HG02884 (cell line): ENCODE data around the gene CASZ1.

ENCODE experiments used
- ATAC-seq: cut with Tn5 transposase; IDR thresholded peaks from one replicate; pipeline ENCODE4 v1.9.1; 2021; ENCODE audit warnings: mild to moderate bottlenecking, moderate library complexity; ENCODE audit not compliant: unreplicated experiment

CASZ1 gene

GRCh38 chr1:10756842-10757241 is 39.6 kb downstream of the CASZ1 start:
- ATAC-seq = no peak

- ATAC-seq = no peak
Measured at GRCh38 chr1:10755970-10756521, 40.4 kb downstream of the CASZ1 start.

- no peak for ATAC-seq
Measured at GRCh38 chr1:10754568-10755329, 41.7 kb downstream of the CASZ1 start.

GRCh38 chr1:10753299-10753698 is 43.1 kb downstream of the CASZ1 start:
- ATAC-seq = no peak

- no peak for ATAC-seq
Measured at GRCh38 chr1:10751561-10752085, 44.8 kb downstream of the CASZ1 start.

- ATAC-seq = no peak
Measured at GRCh38 chr1:10751160-10751559, 45.3 kb downstream of the CASZ1 start.

GRCh38 chr1:10745886-10746455 is 50.5 kb downstream of the CASZ1 start:
- no peak for ATAC-seq

- no peak for ATAC-seq
Measured at GRCh38 chr1:10745383-10745782, 51.1 kb downstream of the CASZ1 start.

- no peak for ATAC-seq
Measured at GRCh38 chr1:10744654-10745238, 51.7 kb downstream of the CASZ1 start.

GRCh38 chr1:10744029-10744428 is 52.4 kb downstream of the CASZ1 start:
- ATAC-seq = no peak

- ATAC-seq = no peak
Measured at GRCh38 chr1:10741696-10742095, 54.8 kb downstream of the CASZ1 start.

- ATAC-seq = no peak
Measured at GRCh38 chr1:10740123-10740522, 56.3 kb downstream of the CASZ1 start.

- ATAC-seq = no peak
Measured at GRCh38 chr1:10739589-10739988, 56.9 kb downstream of the CASZ1 start.

GRCh38 chr1:10738061-10739058 is 58.1 kb downstream of the CASZ1 start:
- ATAC-seq = no peak

- ATAC-seq = no peak
Measured at GRCh38 chr1:10737651-10738050, 58.8 kb downstream of the CASZ1 start.

GRCh38 chr1:10736634-10737586 is 59.5 kb downstream of the CASZ1 start:
- no peak for ATAC-seq

- no peak for ATAC-seq
Measured at GRCh38 chr1:10735563-10736305, 60.7 kb downstream of the CASZ1 start.

- no peak for ATAC-seq
Measured at GRCh38 chr1:10734962-10735544, 61.4 kb downstream of the CASZ1 start.
